DND-41 (cell line): ENCODE data around the gene PHETA2.
"Not testable (repeated sequence)": the region's sequence is repeated elsewhere in the genome, so short reads cannot be mapped to it uniquely, and the experiment has no call there.

Source experiments
- ATAC-seq: fragments of 200-7000 bp; cut with Tn5 transposase; 3 replicates; pipeline ENCODE4 v1.9.1; 2021; ENCODE audit warnings: low read depth; ENCODE audit not compliant: insufficient read depth
- DNase-seq: peaks from one replicate; pipeline ENCODE4 v3.0.0-alpha.2; 2020
- H2AFZ ChIP-seq: 2 replicates; pipeline ENCODE4 v1.6.0; 2012; ENCODE audit warnings: low read depth, low read length
- H3K27ac ChIP-seq: 2 replicates; pipeline ENCODE4 v1.5.1; 2012; ENCODE audit warnings: low read length, inconsistent platforms
- H3K27me3 ChIP-seq: fragments of 200-600 bp; sonication (generic); 2 replicates; pipeline ENCODE4 v1.6.0; 2012; ENCODE audit warnings: low read length, mild to moderate bottlenecking, inconsistent platforms; ENCODE audit not compliant: insufficient read depth, poor library complexity
- H3K36me3 ChIP-seq: 2 replicates; pipeline ENCODE4 v1.5.1; 2012; ENCODE audit warnings: low read length, inconsistent platforms; ENCODE audit not compliant: insufficient read depth
- H3K4me1 ChIP-seq: 2 replicates; pipeline ENCODE4 v1.5.1; 2012; ENCODE audit warnings: mild to moderate bottlenecking, low read length; ENCODE audit not compliant: insufficient read depth
- H3K4me2 ChIP-seq: 2 replicates; pipeline ENCODE4 v1.6.0; 2012; ENCODE audit warnings: mild to moderate bottlenecking, moderate library complexity, low read length, inconsistent platforms; ENCODE audit not compliant: insufficient read depth
- H3K4me3 ChIP-seq, 2 experiments: fragments of 200-600 bp in 1 of 2; shearing (Covaris generic) in 1 of 2; 2 replicates each; pipeline ENCODE4 v1.5.1; 2012 to 2016; ENCODE audit warnings: inconsistent platforms in 2 of 2, low read length in 2 of 2, mild to moderate bottlenecking in 2 of 2, low read depth in 1 of 2, moderate library complexity in 1 of 2
- H3K79me2 ChIP-seq: 2 replicates; pipeline ENCODE4 v1.6.0; 2012; ENCODE audit warnings: low read length, inconsistent platforms; ENCODE audit not compliant: insufficient read depth
- H3K9ac ChIP-seq: 2 replicates; pipeline ENCODE4 v1.6.0; 2012; ENCODE audit warnings: low read depth, mild to moderate bottlenecking, inconsistent platforms, low read length, moderate library complexity
- H3K9me3 ChIP-seq: 2 replicates; pipeline ENCODE4 v1.5.1; 2012; ENCODE audit warnings: low read length, moderate library complexity, mild to moderate bottlenecking, inconsistent platforms; ENCODE audit not compliant: insufficient read depth, severe bottlenecking
- H4K20me1 ChIP-seq: 2 replicates; pipeline ENCODE4 v1.6.0; 2012; ENCODE audit warnings: low read length; ENCODE audit not compliant: insufficient read depth
- CTCF ChIP-seq: IDR thresholded peaks from 2 replicates; pipeline ENCODE4 v1.5.1; 2012; ENCODE audit warnings: borderline replicate concordance, low read length, moderate library complexity, mild to moderate bottlenecking; ENCODE audit not compliant: poor library complexity, severe bottlenecking; ENCODE audit errors: extremely low read depth
- EZH2 ChIP-seq: IDR thresholded peaks from 3 replicates; pipeline ENCODE4 v1.6.1; 2012; ENCODE audit warnings: borderline replicate concordance, low read depth, mild to moderate bottlenecking, moderate library complexity, low read length, inconsistent platforms; ENCODE audit not compliant: severe bottlenecking

The PHETA2 gene

GRCh38 chr22:42070517-42071422, 3.3 kb upstream of the PHETA2 start, which contains the start of gene NAGA:
Gene NAGA (minus strand): TSS chr22:42070812. CDS start chr22:42070297, 515 bp downstream.
- DNase-seq (peak; percentile 97), ATAC-seq (peak; percentile 99)
- Histone ChIP-seq H3K36me3 (peaks cover 25% of the 10 kb centered on the region), H3K27ac (peak within 1 kb of the TSS; percentile 92), H4K20me1 (no peaks in the 10 kb centered on the region), H3K9ac (peak within 1 kb of the TSS; percentile 71), H2AFZ (peak within 1 kb of the TSS; percentile 93), H3K4me1 (peaks cover 29% of the 10 kb centered on the region), H3K4me3 (peak within 1 kb of the TSS; percentile 34 to 72; a peak in 3 of 4 replicates), H3K79me2 (peaks cover 8% of the 10 kb centered on the region; the same call in 1 of the 2 replicates), H3K9me3 (no peaks in the 10 kb centered on the region), H3K4me2 (peak within 1 kb of the TSS; percentile 91), H3K27me3 (no peaks in the 10 kb centered on the region)
- TF ChIP-seq EZH2 (no peak), CTCF (no peak)

GRCh38 chr22:42071508-42071907, 2.5 kb upstream of the PHETA2 start:
- not testable (repeated sequence) for H3K79me2 ChIP-seq, H4K20me1 ChIP-seq, DNase-seq, ATAC-seq, H3K27me3 ChIP-seq, H3K9me3 ChIP-seq
- peak overlapping the region; percentile 34 to 72; a peak in 3 of 4 replicates for H3K4me3 ChIP-seq
- peak overlapping the region; percentile 91 for H3K4me2 ChIP-seq
- H3K4me1 ChIP-seq: peaks cover 29% of the 10 kb centered on the region
- H3K9ac ChIP-seq: peak overlapping the region; percentile 71
- H2AFZ ChIP-seq: peak overlapping the region; percentile 93
- peak overlapping the region; percentile 92 for H3K27ac ChIP-seq
- peaks cover 20% of the 10 kb centered on the region for H3K36me3 ChIP-seq

DNA sequence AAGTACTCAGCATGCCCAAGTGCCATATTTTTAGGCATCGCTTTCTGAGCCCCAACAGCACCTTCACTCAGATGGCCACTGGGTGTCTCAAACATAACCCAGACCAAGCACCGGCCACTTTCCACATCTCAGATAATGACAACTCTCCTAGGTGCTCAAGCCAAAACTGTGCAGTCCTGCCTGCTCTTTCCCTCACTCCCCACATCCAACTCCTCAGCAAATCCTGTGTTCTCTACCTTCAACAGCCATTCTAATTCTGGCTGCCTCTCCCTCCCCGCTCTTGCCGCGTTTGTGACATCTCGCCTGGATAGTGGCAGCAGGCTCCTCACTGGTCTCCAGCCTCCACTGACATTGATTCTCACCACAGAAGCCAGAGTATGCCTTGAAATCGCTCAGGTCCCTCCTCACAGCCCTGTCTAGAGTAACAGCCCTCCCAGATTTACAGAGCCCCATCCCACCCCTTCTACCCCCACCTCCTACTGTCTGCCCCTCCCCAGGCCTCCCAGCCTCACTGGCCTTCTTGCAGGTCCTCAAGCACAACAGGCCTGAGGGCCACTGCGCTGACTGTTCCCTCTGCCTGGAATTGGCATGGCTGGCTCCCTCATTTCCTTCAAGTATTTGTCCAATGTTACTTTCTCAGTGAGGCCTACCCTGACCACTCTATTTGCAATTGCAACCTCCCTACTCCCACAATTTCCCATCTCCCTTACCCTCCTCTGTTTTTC, 1.3 kb upstream of the PHETA2 start:
- ATAC-seq: no peak
- Histone ChIP-seq H3K79me2 (peaks cover 8% of the 10 kb centered on the region; the same call in 1 of the 2 replicates), H4K20me1 (no peaks in the 10 kb centered on the region), H3K27ac (no peak overlapping the region), H3K4me1 (peaks cover 29% of the 10 kb centered on the region), H3K9ac (no peak overlapping the region; the same call in 1 of the 2 replicates), H3K9me3 (no peaks in the 10 kb centered on the region), H3K27me3 (no peaks in the 10 kb centered on the region), H3K36me3 (peaks cover 8% of the 10 kb centered on the region), H3K4me3 (no peak overlapping the region), H3K4me2 (no peak overlapping the region), H2AFZ (no peak overlapping the region)
- TF ChIP-seq CTCF (no peak), EZH2 (no peak)
- DNase-seq: no peak

GRCh38 chr22:42073621-42074041, 417 bp upstream of the PHETA2 start:
- Histone ChIP-seq H3K4me2 (no peak overlapping the region), H3K79me2 (peaks cover 8% of the 10 kb centered on the region; the same call in 1 of the 2 replicates), H3K4me3 (no peak overlapping the region), H3K4me1 (peaks cover 32% of the 10 kb centered on the region), H3K9ac (no peak overlapping the region), H3K36me3 (no peaks in the 10 kb centered on the region), H4K20me1 (no peaks in the 10 kb centered on the region), H3K9me3 (no peaks in the 10 kb centered on the region), H2AFZ (no peak overlapping the region), H3K27me3 (no peaks in the 10 kb centered on the region), H3K27ac (no peak overlapping the region)
- ATAC-seq: no peak
- no peak for DNase-seq
- TF ChIP-seq EZH2 (no peak), CTCF (no peak)
